ENCODE results near the gene CYP2A7.
"Not testable (repeated sequence)": the region's sequence is repeated elsewhere in the genome, so short reads cannot be mapped to it uniquely, and the experiment has no call there.

The CYP2A7 gene, protein sequence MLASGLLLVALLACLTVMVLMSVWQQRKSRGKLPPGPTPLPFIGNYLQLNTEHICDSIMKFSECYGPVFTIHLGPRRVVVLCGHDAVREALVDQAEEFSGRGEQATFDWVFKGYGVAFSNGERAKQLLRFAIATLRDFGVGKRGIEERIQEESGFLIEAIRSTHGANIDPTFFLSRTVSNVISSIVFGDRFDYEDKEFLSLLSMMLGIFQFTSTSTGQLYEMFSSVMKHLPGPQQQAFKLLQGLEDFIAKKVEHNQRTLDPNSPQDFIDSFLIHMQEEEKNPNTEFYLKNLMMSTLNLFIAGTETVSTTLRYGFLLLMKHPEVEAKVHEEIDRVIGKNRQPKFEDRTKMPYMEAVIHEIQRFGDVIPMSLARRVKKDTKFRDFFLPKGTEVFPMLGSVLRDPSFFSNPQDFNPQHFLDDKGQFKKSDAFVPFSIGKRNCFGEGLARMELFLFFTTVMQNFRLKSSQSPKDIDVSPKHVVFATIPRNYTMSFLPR

DNA sequence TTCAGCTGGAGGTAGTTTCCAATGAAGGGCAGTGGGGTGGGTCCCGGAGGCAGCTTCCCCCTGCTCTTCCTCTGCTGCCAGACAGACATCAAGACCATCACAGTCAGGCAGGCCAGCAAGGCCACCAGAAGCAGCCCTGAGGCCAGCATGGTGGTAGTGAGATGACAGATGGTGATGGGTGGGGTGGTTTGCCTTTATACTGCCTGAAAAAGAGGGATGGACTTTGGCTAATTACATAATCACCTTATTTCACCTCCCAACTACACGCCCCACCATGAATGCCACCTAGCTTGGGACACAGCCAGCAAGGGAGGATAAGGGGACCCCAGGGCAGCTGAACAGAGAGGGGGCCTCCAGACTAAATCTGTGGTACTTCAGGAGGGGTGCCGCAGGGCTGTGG lies at the start of gene CYP2A7:
CYP2A7 (minus strand) TSS at position 170 of the 400 bp plus-strand sequence; CDS start at position 149, 21 bp downstream.
- not testable (repeated sequence) for DNase-seq

DNA sequence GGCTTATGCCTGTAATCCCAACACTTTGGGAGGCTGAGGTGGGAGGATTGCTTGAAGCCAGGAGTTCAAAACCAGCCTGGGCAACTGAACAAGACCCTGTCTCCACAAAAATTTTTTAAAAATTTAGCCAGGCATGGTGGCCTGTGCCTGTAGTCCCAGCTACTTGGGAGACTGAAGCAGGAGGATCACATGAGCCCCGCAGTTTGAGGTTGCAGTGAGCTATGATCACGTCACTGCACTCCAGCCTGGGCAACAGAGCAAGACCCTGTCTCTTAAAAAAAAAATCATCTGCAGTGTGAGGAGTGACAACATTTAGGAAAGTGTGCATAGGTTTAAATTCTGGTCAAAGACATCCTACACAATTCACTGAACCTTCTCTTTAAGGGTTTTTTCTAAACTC lies 48.8 kb upstream of the CYP2A7 start:
- not testable (repeated sequence) for DNase-seq

DNA sequence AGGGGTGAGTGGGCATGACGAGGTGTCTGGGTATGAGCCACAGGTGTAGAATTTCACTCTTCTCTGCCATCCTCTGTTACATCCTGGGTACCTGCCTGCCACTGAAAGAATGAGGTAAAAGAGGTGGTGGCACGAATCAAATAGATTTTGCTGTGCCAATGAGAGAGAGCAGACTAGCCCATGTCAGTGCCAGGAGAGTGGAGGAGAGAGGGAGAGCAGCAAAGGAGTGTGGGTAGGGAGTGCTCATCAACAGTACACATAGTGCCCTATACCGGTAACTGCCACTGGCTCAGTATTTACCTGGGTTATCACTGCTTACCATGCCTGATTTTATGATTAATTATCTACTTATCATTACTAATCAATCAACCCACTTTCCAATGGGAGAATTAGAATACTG lies 47.9 kb upstream of the CYP2A7 start:
- DNase-seq = not testable (repeated sequence)

DNA sequence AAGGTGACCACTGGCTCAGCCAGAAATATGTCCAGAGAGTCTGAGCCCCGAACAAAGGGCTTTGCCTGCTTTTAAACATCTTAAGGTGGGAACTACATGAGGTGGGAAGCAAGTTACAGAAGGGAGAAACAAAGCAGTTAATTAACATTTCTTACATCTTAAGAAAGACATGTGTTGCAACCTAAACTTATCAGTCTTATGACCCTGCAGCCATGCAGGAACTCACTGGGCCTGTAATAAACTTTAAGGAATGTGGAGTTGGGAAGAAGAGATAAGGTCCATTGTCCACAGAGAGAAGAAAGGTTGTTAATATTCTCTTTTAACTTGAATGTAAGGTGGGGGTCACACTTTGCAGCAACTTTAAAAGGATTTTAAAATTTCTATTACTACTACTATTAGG lies 46.8 kb upstream of the CYP2A7 start:
- DNase-seq = no peak

DNA sequence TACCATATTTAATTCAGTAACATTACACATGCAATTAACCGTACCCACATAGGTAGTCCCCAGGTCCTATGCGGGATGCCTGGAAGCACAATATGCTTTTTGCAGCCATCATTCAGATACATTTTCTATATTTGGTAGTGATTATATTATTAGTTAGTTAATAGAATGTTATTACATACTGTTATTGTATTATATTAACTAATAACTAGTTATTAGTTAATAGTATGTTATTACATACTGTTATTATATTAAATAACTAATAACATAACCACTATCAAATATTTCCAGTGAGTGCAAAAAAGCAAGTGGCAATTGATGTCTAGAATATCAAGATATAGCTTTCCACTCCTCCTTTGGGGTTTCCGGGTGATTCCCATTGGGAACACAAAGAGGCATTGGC lies 45.5 kb upstream of the CYP2A7 start:
- DNase-seq = no peak

DNA sequence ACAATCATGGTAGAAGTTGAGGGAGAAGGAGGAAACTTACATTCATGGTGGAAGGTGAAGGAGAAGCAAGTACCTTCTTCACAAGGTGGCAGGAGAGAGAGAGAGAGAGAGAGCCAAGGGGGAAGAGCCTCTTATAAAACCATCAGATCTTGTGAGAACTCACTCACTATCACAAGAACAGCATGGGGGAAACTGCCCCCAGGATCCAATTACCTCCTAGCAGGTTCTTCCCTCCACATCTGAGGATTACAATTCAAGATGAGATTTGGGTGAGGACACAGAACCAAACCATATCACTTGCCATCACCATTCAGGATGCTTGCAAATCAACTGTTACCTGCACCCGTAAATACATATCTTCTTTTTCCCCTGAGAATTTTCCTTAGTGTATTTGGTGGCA lies 44.2 kb upstream of the CYP2A7 start:
- DNase-seq = not testable (repeated sequence)

DNA sequence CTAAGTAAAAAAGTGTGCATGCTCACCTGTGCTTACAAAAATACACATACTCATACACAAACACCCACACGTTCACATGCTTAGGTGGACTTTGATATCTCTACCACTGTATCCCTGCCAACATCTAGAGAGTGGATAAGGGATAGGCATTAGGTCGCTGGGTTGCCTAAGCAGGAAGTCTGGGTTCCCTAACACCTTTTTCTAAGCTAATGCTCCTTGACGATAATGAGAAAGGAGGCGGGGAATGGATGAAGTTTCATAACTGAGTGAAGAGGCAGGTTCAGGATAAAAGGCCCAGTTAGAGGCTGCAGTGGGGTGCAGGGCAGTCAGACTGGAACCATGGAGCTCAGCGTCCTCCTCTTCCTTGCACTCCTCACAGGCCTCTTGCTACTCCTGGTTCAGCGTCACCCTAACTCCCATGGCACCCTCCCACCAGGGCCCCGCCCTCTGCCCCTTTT lies 41.9 kb upstream of the CYP2A7 start:
- no peak for DNase-seq

DNA sequence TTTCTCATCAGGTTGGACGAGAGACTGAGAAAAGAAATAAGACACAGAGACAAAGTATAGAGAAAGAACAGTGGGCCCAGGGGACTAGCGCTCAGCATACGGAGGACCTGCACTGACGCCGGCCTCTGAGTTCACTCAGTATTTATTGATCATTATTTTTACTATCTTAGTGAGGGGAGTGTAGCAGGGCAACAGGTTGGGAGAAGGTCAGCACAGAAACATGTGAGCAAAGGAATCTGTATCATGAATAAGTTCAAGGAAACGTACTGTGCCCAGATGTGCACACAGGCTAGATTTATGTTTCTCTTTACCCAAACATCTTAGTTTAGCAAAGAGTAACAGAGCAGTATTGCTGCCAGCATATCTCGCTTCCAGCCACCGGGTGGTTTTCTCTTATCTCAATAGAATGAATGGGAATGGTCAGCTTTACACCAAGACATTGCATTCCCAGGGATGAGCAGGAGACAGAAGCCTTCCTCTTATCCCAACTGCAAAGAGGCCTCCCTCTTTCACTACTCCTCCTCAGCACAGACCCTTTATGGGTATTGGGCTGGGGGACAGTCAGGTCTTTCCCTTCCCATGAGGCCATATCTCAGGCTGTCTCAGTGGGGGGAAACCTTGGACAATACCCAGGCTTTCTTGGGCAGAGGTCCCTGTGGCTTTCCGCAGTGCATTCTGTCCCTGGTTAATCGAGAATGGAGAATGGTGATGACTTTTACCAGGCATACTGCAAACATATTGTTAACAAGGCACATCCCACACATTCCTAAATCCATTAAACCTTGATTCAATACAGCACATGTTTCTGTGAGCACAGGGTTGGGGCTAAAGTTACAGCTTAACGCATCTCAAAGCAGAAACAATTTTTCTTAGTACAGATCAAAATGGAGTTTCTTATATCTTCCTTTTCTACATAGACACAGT lies 40.5 kb upstream of the CYP2A7 start:
- DNase-seq = not testable (repeated sequence)

DNA sequence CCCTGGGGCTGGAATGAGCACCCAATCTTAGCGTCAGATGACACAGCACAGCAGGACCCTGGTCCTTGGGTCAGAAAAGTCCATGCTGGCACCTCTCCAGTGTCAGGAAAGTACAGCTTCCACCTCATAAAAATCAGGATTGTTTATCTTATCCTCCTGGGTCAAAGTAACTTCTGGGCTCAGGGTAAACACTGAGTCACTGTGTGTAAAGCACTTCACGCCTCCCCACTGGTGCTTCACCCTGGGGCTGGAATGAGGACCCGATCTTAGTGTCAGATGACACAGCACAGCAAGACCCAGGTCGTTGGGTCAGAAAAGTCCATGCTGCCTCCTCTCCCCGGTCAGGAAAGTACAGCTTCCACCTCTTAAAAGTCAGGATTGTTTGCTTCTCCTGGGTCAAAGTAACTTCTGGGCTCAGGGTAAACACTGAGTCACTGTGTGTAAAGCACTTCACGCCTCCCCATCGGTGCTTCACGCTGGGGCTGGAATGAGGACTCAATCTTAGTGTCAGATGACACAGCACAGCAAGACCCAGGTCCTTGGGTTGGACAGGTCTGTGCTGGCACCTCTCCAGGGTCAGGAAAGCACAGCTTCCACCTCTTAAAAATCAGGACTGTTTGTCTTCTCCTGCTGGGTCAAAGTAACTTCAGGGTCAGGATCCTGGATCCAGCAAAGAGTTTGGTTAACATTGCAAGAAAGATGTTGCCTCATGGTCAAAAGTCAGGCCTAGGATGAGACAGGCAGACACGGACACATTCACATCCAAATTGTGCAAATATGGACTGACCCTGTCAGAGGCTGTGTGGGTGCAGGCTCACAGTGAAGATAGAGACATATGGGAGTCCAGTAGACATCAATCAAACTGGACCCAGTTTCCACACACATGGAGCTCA lies 39.2 kb upstream of the CYP2A7 start:
- DNase-seq = no peak

DNA sequence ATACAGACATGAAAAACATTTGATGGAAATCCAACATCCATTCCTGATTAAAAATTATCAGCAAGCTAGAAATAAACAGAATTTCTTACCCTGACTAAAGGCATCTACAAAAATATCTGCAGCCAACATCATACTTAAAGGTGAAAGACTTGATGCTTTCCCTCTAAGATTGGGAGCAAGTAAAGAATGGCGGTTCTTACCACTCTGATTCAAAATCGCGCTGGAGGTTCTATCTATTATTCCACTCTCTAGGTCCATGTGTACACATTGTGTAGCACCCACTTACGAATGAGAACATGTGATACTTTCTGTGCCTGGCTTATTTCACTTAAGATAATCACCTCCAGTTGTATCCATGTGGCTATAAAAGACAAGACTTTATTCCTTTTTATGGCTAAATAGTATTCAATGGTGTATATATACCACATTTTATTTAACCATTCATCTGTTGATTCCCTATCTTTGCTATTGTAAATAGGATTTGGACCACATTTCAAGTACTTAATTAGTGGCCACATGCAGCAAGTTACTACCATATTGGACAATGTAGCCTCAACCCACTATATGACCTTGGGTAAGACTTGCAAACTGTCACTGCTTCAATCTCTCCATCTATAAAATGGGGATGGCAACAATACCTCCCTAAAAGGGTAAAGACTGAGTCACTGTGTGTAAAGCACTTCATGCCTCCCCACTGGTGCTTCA lies 38.4 kb upstream of the CYP2A7 start:
- DNase-seq = no peak

DNA sequence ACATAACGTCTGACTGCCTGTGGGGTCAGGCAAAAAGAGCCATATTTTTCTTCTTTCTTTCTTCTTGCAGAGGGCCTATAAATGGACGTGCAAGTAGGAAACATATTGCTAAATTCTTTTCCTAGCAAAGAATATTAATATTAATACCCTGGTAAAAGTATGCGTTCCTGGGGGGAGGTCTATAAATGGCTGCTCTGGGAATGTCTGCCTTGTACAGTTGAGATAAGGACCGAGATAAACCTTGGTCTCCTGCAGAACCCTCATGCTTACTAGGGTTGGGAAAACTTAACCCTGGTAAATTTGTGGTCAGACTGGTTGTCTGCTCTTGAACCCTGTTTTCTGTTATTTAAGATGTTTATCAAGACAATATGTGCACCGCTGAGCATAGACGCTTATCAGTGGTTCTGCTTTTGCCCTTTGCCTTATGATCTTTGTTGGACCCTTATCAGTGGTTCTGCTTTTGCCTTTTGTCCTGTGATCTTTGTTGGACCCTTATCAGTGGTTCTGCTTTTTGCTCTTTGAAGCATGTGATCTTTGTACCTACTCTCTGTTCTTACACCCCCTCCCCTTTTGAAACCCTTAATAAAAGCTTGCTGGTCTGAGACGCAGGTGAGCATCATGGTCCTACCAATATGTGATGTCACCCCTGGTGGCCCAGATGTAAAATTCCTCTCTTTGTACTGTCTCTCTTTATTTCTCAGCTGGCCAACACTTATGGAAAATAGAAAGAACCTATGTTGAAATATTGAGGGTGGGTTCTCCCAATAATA lies 37.7 kb upstream of the CYP2A7 start:
- not testable (repeated sequence) for DNase-seq

DNA sequence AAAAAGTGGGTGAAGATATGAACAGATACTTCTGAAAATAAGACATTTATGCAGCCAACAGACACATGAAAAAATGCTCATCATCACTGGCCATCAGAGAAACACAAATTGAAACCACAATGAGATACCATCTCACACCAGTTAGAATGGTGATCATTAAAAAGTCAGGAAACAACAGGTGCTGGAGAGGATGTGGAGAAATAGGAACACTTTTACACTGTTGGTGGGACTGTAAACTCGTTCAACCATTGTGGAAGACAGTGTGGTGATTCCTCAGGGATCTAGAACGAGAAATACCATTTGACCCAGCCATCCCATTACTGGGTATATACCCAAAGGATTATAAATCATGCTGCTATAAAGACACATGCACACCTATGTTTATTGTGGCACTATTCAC lies 36.3 kb upstream of the CYP2A7 start:
- not testable (repeated sequence) for DNase-seq

DNA sequence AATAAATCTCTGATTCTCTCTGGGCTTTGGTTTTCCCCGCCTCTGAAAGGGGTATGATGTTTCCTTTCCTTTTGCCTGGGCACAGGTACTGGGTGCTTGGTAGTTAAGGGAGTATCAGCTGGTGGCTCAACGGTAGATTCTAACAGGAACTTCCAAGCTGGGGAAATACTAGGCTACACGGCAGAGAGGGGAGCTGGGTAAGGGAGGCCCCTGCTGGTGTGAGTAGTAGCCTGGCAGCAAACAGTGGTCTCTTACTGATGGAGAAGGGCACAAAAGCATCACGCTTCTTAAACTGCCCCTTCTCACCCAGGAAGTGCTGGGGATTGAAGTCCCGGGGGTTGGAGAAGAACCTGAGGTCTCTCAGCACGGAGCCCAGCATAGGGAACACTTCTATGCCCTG lies 26.9 kb upstream of the CYP2A7 start:
- no peak for DNase-seq

DNA sequence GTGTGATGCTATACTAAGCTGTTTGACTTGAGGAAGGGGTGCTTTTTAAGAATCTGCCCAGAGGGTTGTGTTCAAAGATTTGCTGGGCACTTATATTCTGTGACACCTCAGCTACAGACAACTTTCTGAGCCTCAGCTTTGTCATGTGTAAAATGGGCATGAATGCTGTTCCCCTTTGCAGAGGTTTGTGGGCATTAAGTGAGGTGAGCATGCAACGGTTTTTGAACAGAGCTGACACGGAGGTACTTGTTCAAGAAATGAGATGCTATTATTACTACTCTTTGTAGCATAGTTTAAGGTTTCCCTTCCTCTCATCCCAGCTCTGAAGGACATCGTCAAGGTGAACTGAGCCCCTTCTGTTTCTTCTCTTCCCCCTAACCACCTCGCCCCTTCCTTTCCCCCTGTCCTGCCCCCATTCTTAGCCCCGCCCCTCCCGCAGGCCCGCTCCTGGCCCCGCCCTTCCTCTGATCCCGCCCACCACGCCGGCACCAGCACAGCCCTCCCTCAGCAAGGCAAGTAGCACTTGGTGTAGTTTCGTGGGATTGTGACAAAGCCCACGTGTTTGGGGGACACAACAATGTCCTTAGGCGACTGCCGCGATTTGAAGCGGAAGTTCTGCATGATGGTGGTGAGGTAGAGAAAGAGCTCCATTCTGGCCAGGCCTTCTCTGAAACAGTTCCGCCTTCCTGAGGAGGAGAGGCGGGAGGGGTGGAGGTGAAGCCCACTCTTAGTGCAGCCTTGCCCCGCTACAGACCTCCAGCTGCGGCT lies 26.1 kb upstream of the CYP2A7 start:
- peak; percentile 40 for DNase-seq

DNA sequence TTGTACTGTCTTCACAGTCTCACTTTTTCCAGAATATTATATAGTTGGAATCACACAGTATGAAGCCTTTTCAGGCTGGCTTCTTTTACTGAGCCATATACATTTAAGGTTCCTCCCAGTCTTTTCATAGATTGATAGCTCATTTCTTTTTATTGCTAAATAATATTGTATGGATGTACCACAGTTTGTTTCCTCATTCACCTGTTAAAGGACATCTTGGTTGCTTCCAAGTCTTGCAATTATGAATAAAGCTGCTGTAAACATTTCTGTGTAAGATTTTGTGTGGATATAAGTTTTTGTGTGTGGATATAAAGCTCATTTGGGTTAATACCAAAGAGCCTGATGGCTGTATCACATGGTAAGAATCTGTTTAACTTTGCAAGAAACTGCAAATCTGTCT lies 24.5 kb upstream of the CYP2A7 start:
- no peak for DNase-seq

DNA sequence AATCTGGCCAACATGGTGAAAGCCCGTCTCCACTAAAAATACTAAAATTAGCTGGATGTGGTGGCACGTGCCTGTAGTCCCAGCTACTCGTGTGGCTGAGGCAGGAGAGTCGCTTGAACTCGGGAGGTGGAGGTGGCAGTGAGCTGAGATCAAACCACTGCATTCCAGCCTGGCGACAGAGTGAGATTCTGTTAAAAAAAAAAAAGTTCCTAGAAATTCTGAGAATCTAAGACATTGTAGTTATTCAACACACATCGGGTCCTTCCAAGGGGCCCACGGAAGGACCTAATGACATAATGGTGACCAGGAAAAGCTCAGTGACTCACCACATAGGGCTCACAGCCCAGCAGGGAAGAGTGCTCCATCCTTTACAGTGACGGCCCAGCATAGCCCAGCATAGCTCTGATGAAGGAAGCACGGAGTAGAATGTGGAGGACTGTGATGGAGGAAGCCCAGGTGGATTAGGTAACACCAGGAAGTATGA lies 22.7 kb upstream of the CYP2A7 start:
- not testable (repeated sequence) for DNase-seq

DNA sequence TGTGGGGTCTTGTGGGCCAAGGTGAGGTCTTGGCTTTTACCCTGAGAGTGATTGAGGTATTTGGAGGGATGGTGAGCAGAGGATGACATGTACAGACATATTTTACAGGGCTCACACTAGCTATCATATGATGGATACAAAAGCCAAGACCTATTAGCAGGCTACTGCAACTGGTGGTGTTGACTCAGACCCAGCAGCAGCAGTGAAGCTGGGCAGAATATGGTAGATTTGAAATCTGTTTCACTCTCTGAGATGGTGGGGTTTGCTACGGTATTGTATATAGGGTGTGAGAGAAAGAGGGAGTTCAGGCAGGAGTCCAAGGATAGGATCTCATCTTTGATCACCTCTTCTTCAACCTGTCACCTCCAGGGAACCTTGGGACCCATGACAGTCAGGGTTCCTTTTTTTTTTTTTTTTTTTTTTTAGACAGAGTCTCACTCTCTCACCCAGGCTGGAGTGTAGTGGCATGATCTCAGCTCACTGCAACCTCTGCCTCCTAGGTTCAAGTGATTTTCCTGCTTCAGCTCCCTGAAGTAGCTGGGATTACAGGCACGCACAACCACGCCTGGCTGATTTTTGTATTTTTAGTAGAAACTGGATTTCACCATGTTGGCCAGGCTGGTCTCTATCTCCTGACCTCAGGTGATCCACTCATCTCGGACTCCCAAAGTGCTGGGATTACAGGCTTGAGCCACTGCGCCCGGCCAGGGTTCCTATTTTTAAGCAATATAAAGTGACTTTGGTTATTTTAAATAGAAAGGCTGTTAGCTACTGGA lies 20.1 kb upstream of the CYP2A7 start:
- not testable (repeated sequence) for DNase-seq

DNA sequence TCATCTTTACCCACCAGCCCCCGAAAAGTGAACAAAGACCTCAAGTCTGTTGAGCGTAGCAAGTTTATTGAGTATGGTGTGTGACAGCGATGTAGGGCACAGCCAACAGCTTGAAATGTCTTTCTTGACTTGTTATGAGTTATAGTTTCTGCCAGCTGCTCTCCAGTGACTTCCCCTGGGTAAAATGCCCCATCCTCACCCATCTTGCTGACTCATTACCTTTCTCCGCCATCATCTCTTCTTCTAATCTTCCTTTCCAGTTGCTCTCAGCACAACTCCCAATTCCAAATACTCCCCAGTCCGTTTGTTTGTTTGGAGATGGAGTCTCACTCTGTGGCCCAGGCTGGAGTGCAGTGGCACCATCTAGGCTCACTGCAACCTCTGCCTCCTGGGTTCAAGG lies 18.5 kb upstream of the CYP2A7 start:
- DNase-seq = not testable (repeated sequence)

DNA sequence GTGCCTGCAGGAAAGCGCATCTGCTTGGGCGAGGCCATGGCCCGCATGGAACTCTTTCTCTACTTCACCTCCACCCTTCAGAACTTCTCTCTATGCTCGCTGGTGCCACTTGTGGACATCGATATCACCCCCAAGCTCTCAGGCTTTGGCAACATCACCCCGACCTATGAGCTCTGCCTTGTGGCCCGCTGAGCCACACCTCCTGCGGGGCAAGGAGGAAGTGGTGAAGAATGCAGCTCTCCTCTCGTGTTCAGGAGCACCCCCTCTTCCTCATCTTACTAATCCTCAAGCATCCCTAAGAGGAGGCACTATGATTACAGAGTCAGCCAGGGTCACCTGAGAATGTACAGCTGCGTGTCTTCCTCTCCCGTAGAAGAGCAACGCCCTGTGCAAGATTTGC lies 17.9 kb upstream of the CYP2A7 start:
- DNase-seq = not testable (repeated sequence)

Data from activated CD4-positive, alpha-beta T cell treated with anti-CD3 and anti-CD28 coated beads, Interleukin-2, amount 50 U/mL, for 1 hour (primary cell).